HG03457 (cell line): ENCODE data around the gene PUDP.
"Not testable (repeated sequence)": the region's sequence is repeated elsewhere in the genome, so short reads cannot be mapped to it uniquely, and the experiment has no call there.

Experiments used
- ATAC-seq: cut with Tn5 transposase; IDR thresholded peaks from one replicate; pipeline ENCODE4 v1.9.1; 2021; ENCODE audit warnings: moderate number of reproducible peaks; ENCODE audit not compliant: unreplicated experiment

PUDP gene

GRCh38 chrX:7045238-7045955 lies 102.6 kb downstream of the PUDP start:
- no peak for ATAC-seq

- not testable (repeated sequence) for ATAC-seq
Observed at GRCh38 chrX:7043796-7044433, 104.0 kb downstream of the PUDP start.

GRCh38 chrX:7028246-7028645 lies 119.7 kb downstream of the PUDP start:
- no peak for ATAC-seq

- no peak for ATAC-seq
Observed at GRCh38 chrX:7027071-7027470, 120.9 kb downstream of the PUDP start.

GRCh38 chrX:7026365-7026764 lies 121.6 kb downstream of the PUDP start:
- not testable (repeated sequence) for ATAC-seq

- ATAC-seq: no peak
Observed at GRCh38 chrX:7025471-7025870, 122.5 kb downstream of the PUDP start.

GRCh38 chrX:7024850-7025249 lies 123.1 kb downstream of the PUDP start:
- no peak for ATAC-seq

- ATAC-seq: not testable (repeated sequence)
Observed at GRCh38 chrX:7022996-7023395, 125.0 kb downstream of the PUDP start.

GRCh38 chrX:7021991-7022390 lies 126.0 kb downstream of the PUDP start:
- no peak for ATAC-seq

- ATAC-seq: no peak
Observed at GRCh38 chrX:7019555-7019954, 128.4 kb downstream of the PUDP start.

- not testable (repeated sequence) for ATAC-seq
Observed at GRCh38 chrX:7012262-7012834, 135.6 kb downstream of the PUDP start.

GRCh38 chrX:7010897-7011296 lies 137.1 kb downstream of the PUDP start:
- not testable (repeated sequence) for ATAC-seq

GRCh38 chrX:7007328-7007727 lies 140.6 kb downstream of the PUDP start:
- not testable (repeated sequence) for ATAC-seq
